Limb (tissue), 2 donors: ENCODE measurements around the gene RIMS4.

Experiments used
- DNase-seq, 2 donors: peaks; one replicate each; pipeline ENCODE4 v3.0.0-alpha.2; 2016; ENCODE audit errors: extremely low spot score in 2 of 2

Gene RIMS4

DNA sequence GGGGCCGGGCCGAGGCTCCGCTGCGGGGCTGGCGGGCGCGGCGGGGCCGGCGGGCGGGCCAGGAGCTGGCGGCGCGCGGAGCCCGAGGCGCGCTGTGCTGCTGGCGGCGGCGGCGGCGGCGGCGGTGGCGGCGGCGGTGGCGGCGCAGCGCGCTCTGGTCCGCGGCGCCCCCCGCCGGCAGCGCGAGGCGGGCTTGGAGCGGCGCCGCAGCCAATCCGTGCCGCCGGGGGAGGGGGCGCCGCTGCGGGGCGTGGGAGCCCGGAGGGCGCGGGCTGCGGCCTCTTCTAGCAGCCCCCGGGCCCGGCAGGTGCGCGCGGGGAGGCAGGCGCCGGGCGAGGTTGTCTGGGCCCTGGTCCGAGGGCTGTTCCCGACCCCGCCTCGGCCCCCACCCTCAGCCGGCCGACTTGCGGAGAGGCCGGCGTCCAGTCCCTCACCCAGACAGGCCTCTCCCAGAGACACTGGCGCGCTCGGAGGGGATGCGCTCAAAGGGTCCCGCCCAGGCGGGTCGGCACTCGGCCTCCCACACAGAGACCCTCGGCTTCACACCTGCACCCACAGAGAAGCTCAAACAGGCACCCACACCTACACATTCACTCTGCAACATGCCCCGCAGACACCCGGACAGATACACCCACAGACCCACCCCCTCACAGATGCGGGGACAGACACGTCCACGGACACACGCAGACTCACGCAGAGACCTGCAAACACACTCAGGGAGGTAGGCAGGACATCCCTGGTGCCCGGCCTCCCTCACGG lies at the start of gene RIMS4:
Gene RIMS4, minus strand, starts transcription at position 156 of the 759 bp plus-strand sequence. CDS start 275 bp downstream, outside the sequence.
- peak in 1 of 2 donors; percentile 72 for DNase-seq

DNA sequence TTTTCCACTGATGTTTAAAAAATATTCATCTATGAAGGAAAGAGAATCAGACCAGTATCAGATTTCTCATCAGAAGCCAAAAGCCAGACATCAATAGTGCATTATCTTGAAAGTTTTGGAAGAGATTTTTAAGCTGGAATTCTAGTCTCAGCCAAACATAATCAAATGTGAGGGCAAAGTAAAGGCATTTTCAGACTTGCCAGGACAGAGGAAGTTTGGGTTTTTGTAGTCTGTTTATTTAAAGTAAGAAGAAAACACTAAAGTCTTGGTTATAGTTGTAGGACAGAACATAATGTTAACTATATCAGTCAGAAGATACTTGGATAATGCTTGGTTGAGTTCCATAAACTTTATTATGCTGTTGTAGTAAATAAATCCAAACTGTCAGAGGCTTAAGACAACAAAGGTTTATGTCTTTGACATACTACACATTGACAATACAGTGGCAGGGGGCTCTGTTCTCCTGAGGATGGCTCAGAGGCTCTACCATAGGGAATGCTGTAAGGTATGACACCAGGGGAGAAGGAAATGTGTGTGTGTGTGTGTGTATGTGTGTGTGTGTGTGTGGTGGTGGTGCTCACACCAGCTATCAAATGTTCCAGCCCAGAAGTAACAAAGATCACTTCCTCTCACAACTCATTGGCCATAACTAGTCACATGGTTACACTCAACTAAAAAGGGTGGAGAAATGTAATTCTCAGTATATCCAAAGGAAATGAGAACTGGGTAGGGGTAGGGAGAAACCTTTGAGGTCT lies 48.4 kb upstream of the RIMS4 start:
- no peak for DNase-seq

DNA sequence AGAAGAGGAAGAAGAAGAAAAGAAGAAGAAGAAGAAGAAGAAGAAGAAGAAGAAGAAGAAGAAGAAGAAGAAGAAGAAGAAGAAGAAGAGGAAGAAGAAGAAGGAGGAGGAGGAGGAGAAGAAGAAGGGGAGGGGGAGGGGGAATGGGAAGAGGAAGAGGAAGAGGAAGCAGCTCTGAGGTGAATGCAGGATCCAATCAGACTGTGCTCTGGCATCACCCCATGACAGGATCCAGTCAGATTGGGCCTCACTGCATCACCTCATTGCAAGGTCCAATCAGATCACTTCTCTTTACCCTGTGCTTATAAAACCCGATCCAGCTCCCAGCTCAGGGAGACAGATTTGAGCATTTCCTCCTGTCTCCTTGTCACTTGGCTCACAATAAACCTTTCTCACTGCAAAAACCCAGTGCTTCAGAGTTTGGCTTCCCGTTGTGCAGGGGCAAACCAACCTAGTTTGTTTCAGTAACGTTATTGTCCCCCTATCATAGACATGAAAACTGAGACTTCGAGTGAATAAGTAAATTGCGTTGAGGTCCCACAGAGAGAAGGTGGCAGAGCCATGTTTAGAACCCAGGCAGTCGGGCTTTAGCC lies 46.6 kb upstream of the RIMS4 start:
- DNase-seq: no peak

DNA sequence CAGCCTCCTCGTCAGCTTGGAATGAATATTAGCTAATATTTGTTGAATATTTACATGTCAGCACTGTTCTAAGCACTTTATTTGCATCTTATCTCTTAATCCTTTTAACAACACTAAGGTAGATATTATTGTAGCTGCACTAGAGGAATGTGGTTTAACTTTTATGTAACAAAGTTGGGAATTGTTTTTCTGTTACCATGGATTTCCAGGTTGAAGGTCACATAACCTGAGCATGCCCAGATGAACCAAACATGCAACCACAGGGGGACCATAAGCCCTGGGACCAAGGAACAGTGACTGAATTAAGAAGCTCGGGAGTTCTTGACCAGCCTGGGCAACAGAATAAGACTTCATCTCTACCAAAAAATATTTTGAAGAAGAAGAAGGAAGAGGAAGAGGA lies 46.1 kb upstream of the RIMS4 start:
- DNase-seq: no peak

DNA sequence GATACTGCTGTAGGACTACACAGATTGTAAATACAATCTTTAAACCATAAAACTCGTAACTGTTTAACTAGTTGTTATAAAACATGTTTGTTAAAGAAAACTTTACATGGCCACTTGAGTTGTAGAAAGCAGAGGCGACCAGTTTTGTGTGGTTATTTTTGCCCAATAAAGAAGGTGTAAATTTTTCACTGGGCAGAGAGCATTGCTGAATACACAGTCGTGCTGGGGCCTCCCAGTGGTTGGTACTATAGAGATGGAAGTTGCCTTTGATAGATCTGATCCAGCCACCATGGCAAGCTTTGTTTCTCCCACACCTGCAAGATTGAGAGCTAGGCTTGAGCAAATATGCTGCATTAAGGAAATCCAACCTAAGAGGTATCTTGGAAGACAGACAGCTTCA lies 41.2 kb upstream of the RIMS4 start:
- DNase-seq: no peak

DNA sequence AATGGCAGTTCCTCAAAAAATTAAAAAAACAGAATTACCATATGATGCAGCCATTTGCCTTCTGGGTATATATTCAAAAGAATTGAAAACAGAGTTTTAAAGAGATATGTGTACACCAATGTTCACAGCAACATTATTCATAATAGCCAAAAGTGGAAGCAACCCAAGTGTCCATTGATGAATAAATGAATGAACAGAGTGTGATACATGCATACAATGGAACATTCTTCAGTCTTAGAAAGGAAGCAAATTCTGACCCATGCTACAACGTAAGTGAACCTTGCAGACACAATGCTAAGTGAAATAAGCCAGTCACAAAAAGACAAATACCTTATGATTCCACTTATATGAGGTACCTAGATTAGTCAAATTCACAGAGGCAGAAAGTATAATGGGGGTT lies 40.5 kb upstream of the RIMS4 start:
- DNase-seq: no peak

DNA sequence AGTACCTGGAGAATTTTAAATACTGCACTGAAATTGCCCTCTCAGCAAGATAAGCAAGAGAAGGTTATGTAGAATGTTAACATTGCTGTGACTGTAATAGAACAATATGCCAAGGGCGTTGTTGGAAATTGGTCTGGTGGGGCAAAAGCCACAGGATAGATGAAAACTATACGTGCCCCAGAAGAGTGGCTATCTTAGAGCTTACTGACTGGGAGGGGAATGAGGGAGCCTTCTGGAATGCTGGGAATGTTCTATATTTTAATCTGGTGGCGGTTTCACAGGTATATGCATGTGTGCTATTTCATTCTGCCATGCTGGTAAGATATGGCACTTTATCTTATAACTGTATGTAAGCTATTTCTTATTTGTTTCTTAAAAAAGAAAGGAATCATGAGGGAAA lies 39.9 kb upstream of the RIMS4 start:
- DNase-seq: no peak

DNA sequence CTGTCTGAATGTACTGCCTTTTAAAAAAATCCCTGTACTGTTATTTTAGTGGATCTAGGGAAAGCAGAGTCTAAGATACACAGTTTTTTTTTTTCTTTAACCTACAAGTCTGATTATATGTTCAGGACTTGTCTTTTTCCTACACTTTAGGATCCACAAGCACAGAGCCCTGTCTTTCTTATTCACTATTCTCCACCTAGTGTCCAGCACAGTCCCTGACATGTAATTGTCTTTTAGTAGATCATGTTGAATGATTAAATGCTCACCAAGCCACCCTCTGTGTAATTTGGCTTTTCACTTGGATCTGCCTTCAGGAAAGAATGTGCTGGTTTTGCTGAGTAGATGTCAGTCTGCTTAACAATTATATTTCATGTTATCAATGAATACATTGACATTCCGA lies 39.4 kb upstream of the RIMS4 start:
- no peak for DNase-seq

DNA sequence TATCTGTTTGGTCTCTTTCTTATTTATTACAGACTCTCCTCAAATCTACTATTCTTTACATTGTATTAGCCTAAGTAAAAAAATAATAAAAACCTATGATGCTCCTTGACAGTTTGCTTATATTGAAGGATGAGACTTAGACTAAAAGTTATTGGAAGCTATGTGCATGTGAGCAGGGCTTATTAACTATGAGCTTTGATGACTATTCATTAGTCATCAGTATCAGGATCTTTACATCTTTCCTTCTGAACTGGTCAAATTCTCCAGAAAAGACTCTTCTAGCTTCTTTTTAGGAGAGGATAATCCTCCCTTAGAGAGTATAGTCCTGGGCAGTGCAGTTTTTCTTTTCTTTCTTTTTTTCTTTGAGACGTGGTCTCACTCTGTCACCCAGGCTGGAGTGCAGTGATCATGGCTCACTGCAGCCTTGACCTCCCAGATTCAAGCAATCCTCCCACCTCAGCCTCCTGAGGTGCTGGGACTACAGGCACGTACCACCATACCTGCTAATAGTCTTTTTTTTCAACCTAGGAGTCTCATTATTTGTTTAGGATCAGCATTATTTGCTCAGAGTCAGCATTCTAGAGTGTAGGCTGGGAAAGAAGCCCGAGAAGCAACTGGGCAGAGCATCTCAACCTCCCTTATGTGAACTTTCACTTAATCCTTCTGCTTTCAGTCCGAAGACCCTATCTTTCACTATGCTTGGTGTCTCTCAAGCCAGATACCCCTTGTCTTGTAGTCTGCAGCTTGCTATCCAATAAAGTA lies 38.1 kb upstream of the RIMS4 start:
- no peak for DNase-seq

DNA sequence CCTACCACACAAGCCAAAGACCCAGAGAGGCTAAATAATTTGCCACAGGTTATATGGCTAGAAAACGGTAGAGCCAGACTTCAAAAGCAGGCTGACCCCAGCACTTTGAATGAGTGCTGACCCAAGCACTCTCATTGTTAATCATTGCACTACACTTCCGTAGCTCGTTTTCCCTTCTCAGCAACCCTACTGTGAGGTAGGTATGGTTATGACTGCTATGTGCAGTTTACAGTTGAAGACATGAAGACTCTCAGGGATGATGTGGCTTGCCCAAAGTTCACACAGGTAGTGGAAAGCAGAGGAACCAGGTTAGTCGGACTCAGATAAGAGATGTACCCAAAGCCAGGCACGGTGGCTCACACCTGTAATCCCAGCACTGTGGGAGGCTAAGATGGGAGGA lies 33.5 kb upstream of the RIMS4 start:
- no peak for DNase-seq

DNA sequence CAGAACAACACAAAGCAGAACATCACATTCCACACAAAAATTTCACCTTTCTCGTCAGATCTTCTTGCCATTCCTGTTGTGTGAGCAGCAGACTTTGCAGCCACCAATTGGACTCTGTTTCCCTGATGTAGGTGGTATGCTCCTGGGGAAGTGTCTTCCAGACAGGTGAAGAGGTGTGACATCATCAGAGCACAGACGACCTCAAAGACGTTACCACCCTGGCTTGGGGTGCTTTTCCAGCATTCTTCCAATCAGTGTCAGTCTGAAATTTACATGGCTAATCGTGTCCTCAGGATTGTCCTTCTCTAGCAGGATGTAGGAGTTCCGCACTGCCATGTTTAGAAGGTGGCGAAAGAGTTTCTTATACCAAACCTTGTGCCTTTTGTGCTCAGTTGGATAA lies 31.6 kb upstream of the RIMS4 start:
- no peak for DNase-seq

DNA sequence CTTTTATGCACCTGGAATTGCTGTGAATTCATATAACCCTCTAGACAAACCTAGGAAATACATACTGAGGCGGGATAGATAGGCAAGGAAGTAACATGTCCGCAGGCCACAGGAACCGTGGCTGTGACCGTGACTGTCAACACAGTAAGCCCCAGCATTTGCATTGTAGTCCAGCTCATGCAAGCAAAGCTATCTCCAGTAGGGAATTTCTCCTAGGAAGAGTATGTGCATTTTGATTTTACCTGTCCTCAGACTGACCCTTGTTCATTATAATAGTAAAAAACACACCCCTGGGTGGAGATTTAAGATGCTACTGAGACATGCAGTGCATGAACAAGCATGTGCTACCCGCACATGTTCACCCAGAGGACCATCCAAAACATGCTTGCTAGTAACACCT lies 30.5 kb upstream of the RIMS4 start:
- no peak for DNase-seq

DNA sequence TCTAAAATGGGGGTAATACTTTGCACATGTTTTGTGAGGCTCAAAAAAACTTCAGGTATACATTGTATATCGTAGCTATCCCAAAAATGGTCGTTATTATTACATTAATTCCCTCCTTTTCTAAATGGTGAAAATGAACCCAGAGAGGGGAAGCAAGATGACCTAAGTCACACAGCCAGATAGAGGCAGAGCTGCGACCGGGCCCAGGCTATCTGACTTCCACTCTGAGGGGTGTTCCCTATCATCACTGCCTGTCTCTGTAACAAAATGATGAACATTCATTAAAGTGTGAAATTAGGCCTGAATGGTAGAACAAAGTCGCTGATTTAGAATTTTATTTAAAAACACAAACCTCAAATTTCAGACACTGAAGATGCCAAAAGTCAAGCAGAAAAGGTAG lies 29.1 kb upstream of the RIMS4 start:
- DNase-seq: no peak

DNA sequence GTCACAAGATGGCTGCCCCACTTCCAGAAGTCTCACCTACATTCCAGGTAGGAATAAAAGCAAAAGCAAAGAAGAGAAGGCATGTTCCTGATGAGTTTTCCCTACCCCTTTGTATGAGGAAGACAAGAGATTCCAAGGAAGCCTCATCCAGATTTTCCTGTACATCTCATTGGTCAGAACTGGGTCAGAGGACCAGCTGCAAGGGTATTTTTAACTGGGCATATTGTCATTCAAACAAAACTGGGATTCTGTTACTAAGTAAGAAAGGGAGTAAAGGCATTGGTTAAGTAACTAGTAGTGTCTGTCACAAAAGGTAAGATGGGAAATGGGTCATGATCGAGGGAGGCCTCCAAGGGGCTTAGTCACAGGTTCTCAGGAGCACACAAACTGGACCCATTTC lies 28.2 kb upstream of the RIMS4 start:
- no peak for DNase-seq

DNA sequence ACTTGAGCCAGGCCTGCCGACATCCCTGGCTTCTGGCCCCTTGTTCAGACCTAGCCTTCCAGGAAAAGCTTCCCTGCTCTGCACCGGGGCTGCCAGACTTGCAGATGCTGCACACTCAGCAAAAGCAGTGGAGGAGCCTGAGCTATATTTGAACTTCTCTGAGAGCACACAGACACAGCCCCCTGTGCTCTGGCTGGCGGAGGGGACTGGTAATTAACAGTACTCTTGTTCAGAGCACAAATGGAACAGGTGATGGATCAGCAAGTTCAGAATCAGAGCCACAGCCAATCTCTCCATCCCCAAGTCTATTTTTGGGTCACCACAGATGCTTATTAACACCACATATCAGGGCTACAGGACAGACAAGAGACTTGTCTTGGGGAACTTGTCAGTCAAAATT lies 27.6 kb upstream of the RIMS4 start:
- peak in 1 of 2 donors; percentile 32 for DNase-seq

DNA sequence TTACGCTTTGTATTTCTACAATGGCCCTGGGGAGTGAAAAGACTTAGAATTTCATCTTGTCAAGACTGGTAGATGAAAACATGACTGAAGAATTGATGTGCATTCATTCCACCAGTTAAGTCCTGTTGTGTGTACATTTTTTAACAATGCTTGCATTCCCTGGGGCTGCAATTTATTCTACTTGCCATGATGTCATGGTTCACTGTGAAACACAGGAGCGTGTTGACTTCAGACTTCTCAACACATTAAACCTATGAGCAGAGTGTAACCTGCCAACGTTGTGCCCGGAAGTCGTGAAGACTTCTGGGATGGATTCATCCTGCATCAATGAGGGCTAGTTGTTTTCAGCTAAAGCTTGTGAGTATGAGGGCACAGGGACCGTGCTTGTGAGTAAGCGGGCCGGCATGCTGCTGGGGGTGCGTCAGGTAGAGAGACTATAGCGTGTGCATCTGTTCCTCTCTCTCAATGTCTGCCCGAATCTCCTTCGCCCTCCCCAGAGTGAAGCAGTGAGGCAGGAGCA lies 26.3 kb upstream of the RIMS4 start:
- DNase-seq: no peak

DNA sequence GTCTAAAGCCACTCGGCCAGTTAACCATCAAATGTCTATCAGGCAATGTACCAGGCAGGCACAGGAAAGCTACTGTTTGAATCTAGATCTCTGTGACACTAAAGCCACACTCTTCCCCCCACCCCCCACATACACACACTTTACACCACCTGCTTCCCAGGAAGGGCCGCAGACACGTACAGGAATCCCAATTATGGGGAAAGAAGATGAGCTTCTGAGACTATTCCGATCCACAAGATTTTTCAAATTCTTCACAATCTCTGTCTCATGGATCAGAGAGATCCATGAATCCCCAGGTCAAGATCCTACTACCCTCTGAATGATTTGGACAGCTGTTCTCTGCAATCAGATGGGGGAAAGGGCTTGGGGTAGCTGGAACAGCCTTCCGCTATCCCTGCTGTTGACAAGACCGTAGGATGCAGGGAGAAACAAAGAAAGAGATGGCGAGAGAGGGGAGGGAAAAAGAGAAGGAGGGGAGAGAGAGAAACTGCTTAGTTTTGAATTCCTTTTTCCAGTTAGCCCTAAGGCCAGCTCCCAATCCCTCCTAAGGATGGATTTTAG lies 25.4 kb upstream of the RIMS4 start:
- DNase-seq: no peak

DNA sequence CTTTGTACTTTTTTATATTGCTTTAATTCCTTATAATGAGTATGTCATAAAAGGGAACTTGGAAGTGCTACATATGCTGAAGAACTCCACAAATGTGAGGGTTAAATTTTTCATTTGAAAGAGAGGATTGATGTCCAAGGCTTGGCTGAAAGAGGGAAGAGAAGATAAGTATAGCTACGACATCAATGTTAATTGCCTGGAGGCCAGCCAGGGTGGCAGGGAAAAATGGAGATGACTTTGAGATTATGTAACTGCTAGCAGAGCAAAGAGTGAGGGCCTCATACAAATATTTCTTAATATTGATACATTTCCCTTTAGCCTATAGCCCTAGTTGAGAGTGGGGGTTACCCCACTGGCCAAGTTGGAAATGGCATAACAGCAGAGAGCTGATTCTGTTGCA lies 24.8 kb upstream of the RIMS4 start:
- no peak for DNase-seq

DNA sequence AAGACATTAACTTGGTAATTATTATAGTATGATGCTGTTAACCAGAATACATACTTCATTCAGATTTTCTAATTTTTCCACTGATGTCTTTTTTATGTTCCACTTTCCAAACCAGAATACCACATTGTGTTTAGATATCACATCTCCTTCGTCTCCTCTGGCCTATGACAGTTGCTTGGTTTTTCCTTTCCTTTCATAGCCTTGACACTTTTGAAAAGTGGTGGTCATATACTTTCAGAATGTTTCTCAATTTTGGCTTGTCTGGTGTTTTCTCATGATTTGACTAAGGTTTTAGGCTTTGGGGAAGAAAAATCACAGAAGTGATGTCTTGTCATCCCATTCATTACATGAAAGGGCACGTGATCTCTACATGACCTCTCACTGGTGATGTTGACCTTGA lies 24.3 kb upstream of the RIMS4 start:
- no peak for DNase-seq

DNA sequence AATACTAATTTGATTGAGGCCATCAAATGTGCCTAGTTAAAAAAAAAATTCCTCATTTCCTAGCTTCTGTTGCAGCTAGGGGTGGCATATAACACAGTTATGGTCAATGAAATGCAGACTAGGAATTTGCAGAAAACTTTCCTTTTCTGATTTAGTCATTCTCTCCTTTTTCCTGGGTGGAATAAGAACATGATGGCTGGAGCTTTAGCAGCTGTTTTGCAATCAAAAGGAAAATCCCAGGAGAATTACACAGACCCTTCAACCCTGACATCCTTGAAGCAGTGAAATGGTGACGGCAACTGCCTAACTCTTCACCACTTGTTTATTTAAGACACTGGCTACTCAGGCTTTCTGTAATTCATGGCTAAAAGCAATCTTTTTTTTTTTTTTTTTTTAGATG lies 23.1 kb upstream of the RIMS4 start:
- DNase-seq: no peak

DNA sequence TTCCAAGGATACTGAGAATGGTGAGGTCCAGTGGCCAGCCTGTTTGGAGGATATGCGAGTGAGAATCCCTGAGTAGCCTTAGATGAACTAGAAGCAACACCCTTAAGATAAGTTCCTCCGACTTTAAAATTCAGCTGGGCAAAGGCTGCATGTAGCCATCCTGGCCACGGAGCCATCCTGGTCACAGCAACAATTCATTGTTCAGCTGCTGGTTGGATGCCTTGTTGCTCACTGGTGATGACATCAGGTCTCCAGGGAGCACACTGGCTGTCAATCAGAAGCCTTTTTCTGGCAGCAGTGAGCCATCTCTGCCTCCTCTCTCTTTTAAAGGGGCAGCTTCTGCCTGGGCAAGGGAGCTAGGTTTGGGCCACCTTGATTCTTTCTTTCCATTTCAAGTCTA lies 22.4 kb upstream of the RIMS4 start:
- DNase-seq: peak in 1 of 2 donors; percentile 32
